HG02798 (cell line): Measurements from ENCODE around the gene LRRTM1.

Experiments
- ATAC-seq: cut with Tn5 transposase; IDR thresholded peaks from one replicate; pipeline ENCODE4 v1.9.1; 2021; ENCODE audit warnings: mild to moderate bottlenecking; ENCODE audit not compliant: unreplicated experiment, poor library complexity

LRRTM1 gene

GRCh38 chr2:80252294-80252986, 52.1 kb downstream of the LRRTM1 start:
- no peak for ATAC-seq
